ENCODE data around the gene CNTNAP2. TPM values are rescaled to one million over a fixed set of nuclear protein-coding genes. Genes with fewer than 3 reads are reported as not detected.

CNTNAP2 gene
- total RNA-seq, 4 donors from 2014 or later: 0.42 TPM; not detected in 3

GRCh38 chr7:147803606-147804005 is 1687.0 kb downstream of the CNTNAP2 start:
- Histone ChIP-seq H3K27ac (no peak overlapping the region), H3K4me1 (no peaks in the 10 kb centered on the region), H3K27me3 (no peaks in the 10 kb centered on the region), H3K36me3 (no peaks in the 10 kb centered on the region), H3K4me3 (no peak overlapping the region), H3K9me3 (no peaks in the 10 kb centered on the region)
- DNase-seq (ENCODE audit: low spot score in 2 of 2): no peak
- 38 to 46% methylated on average over 4 of the region's 4 CpGs for WGBS, 2 donors
- TF ChIP-seq CTCF (IDR thresholded peaks at IDR 0.05): no peak
- TF ChIP-seq EP300 (IDR thresholded peaks at IDR 0.05): no peak
- TF ChIP-seq POLR2A (IDR thresholded peaks at IDR 0.05): no peak

GRCh38 chr7:147804032-147804431 is 1687.4 kb downstream of the CNTNAP2 start:
- no peak for TF ChIP-seq POLR2A (IDR thresholded peaks at IDR 0.05)
- no peak for TF ChIP-seq EP300 (IDR thresholded peaks at IDR 0.05)
- no peak for TF ChIP-seq CTCF (IDR thresholded peaks at IDR 0.05)
- DNase-seq (ENCODE audit: low spot score in 2 of 2): no peak
- H3K27me3 ChIP-seq: no peaks in the 10 kb centered on the region

GRCh38 chr7:147805996-147806576 is 1689.5 kb downstream of the CNTNAP2 start:
- TF ChIP-seq POLR2A (IDR thresholded peaks at IDR 0.05) (no peak), CTCF (IDR thresholded peaks at IDR 0.05) (no peak), EP300 (IDR thresholded peaks at IDR 0.05) (no peak)
- H3K4me3 ChIP-seq: no peak overlapping the region
- H3K27me3 ChIP-seq: no peaks in the 10 kb centered on the region
- no peak for DNase-seq (ENCODE audit: low spot score in 2 of 2)
- no peaks in the 10 kb centered on the region for H3K9me3 ChIP-seq
- H3K4me1 ChIP-seq: peaks cover 0 to 4% (median 2%) of the 10 kb centered on the region in 4 donors
- no peaks in the 10 kb centered on the region for H3K36me3 ChIP-seq
- no peak overlapping the region for H3K27ac ChIP-seq

More at GRCh38 chr7:147804032-147804431, 1687.4 kb downstream of the CNTNAP2 start:
- H3K9me3 ChIP-seq: no peaks in the 10 kb centered on the region
- H3K4me1 ChIP-seq: no peaks in the 10 kb centered on the region
- no peaks in the 10 kb centered on the region for H3K36me3 ChIP-seq
- H3K4me3 ChIP-seq: no peak overlapping the region
- H3K27ac ChIP-seq: no peak overlapping the region

GRCh38 chr7:147809786-147810185 is 1693.2 kb downstream of the CNTNAP2 start:
- peaks cover 0 to 4% (median 2%) of the 10 kb centered on the region in 4 donors for H3K4me1 ChIP-seq
- no peaks in the 10 kb centered on the region for H3K27me3 ChIP-seq
- WGBS, 2 donors: 34 to 42% methylated on average over 3 of the region's 3 CpGs
- no peaks in the 10 kb centered on the region for H3K9me3 ChIP-seq
- TF ChIP-seq POLR2A (IDR thresholded peaks at IDR 0.05): no peak
- TF ChIP-seq CTCF (IDR thresholded peaks at IDR 0.05): no peak
- TF ChIP-seq EP300 (IDR thresholded peaks at IDR 0.05): no peak
- no peak overlapping the region for H3K4me3 ChIP-seq
- H3K27ac ChIP-seq: no peak overlapping the region
- DNase-seq (ENCODE audit: low spot score in 2 of 2): no peak
- H3K36me3 ChIP-seq: no peaks in the 10 kb centered on the region

DNA sequence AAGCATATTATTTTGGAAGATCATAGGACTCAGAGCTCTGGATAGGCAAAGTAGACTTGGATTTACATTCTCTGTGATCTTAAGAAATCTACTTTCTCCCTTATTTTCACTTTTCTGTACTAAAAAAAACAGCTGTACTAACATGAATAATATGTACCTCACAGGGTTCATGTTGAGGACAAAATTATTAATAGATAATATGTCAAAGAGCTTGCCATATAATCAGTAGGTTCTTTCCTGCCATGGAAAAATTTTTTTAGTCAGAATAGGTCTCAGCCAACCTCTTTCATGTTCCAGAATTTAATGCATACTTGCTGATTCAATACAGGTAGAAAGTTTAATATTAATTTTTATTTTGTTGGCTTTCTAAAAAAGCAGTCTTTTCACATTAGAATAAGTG is 1693.7 kb downstream of the CNTNAP2 start:
- Histone ChIP-seq H3K27ac (no peak overlapping the region), H3K4me1 (peaks cover 0 to 4% (median 2%) of the 10 kb centered on the region in 4 donors), H3K27me3 (no peaks in the 10 kb centered on the region), H3K4me3 (no peak overlapping the region), H3K36me3 (no peaks in the 10 kb centered on the region), H3K9me3 (no peaks in the 10 kb centered on the region)
- no peak for TF ChIP-seq EP300 (IDR thresholded peaks at IDR 0.05)
- TF ChIP-seq POLR2A (IDR thresholded peaks at IDR 0.05): no peak
- TF ChIP-seq CTCF (IDR thresholded peaks at IDR 0.05): no peak
- DNase-seq (ENCODE audit: low spot score in 2 of 2): no peak

Data from tibial nerve (tissue), 4 donors.